SIG-M5 (cell line): ENCODE measurements around the gene LMO7.

Source experiments
- DNase-seq: peaks from one replicate; lab custom pipeline; 2025; lab: John Stamatoyannopoulos, UW

The LMO7 gene

GRCh38 chr13:75895168-75895567 is 259.0 kb downstream of the LMO7 start:
- no peak for DNase-seq

- no peak for DNase-seq
Observed at GRCh38 chr13:75896271-75896670, 260.1 kb downstream of the LMO7 start.

GRCh38 chr13:75897386-75897785 is 261.3 kb downstream of the LMO7 start:
- DNase-seq, result no peak

- DNase-seq, result no peak
Observed at GRCh38 chr13:75901501-75901900, 265.4 kb downstream of the LMO7 start.

- no peak for DNase-seq
Observed at GRCh38 chr13:75902166-75903104, 266.3 kb downstream of the LMO7 start.

- no peak for DNase-seq
Observed at GRCh38 chr13:75904012-75904411, 267.9 kb downstream of the LMO7 start.

- no peak for DNase-seq
Observed at GRCh38 chr13:75906315-75906714, 270.2 kb downstream of the LMO7 start.

- DNase-seq, result no peak
Observed at GRCh38 chr13:75907044-75907443, 270.9 kb downstream of the LMO7 start.

GRCh38 chr13:75908141-75908540 is 272.0 kb downstream of the LMO7 start:
- no peak for DNase-seq
